SJCRH30 (cell line): Measurements from ENCODE around the gene GRB10. TPM values are rescaled to one million over a fixed set of nuclear protein-coding genes. Genes with fewer than 3 reads are reported as not detected.
"Not testable (repeated sequence)": the region's sequence is repeated elsewhere in the genome, so short reads cannot be mapped to it uniquely, and the experiment has no call there.

ENCODE experiments used
- DNase-seq, 2 experiments: peaks; one replicate each; pipeline ENCODE4 v3.0.0-alpha.2; 2015 to 2020
- H3K27ac ChIP-seq: fragments of 250-450 bp; sonication (Bioruptor Pico); 2 replicates; pipeline ENCODE4 v1.5.1; 2020; ENCODE audit warnings: mild to moderate bottlenecking, moderate library complexity
- H3K27me3 ChIP-seq: fragments of 250-450 bp; sonication (Bioruptor Pico); 2 replicates; pipeline ENCODE4 v1.5.1; 2020; ENCODE audit warnings: mild to moderate bottlenecking, moderate library complexity
- H3K36me3 ChIP-seq: fragments of 250-450 bp; sonication (Bioruptor Pico); 2 replicates; pipeline ENCODE4 v1.5.1; 2020; ENCODE audit warnings: mild to moderate bottlenecking, moderate library complexity
- H3K4me1 ChIP-seq: fragments of 250-450 bp; sonication (Bioruptor Pico); 2 replicates; pipeline ENCODE4 v1.5.1; 2020; ENCODE audit warnings: mild to moderate bottlenecking, moderate library complexity
- H3K4me3 ChIP-seq: fragments of 250-450 bp; sonication (Bioruptor Pico); 2 replicates; pipeline ENCODE4 v1.5.1; 2020; ENCODE audit warnings: mild to moderate bottlenecking, moderate library complexity
- H3K9me3 ChIP-seq: fragments of 250-450 bp; sonication (Bioruptor Pico); replicated peaks from 2 replicates; pipeline ENCODE4 v1.5.1; 2020; ENCODE audit warnings: mild to moderate bottlenecking, moderate library complexity
- total RNA-seq: library from RNA; depleted of rRNA; stranded (reverse); fragments of >200 nt; shearing (Covaris generic); gene quantifications from 2 replicates; pipeline ENCODE4 v1.2.3, GENCODE V29; 2014

The GRB10 gene
- total RNA-seq, 1 experiment from 2014 or later = 0.95 TPM

- Histone ChIP-seq H3K27ac (no peak overlapping the region), H3K9me3 (no peaks in the 10 kb centered on the region), H3K27me3 (no peaks in the 10 kb centered on the region), H3K4me1 (no peaks in the 10 kb centered on the region), H3K4me3 (no peak overlapping the region), H3K36me3 (no peaks in the 10 kb centered on the region)
- no peak for DNase-seq
These were observed 189.8 kb downstream of the GRB10 start for GRCh38 chr7:50592940-50593339.

DNA sequence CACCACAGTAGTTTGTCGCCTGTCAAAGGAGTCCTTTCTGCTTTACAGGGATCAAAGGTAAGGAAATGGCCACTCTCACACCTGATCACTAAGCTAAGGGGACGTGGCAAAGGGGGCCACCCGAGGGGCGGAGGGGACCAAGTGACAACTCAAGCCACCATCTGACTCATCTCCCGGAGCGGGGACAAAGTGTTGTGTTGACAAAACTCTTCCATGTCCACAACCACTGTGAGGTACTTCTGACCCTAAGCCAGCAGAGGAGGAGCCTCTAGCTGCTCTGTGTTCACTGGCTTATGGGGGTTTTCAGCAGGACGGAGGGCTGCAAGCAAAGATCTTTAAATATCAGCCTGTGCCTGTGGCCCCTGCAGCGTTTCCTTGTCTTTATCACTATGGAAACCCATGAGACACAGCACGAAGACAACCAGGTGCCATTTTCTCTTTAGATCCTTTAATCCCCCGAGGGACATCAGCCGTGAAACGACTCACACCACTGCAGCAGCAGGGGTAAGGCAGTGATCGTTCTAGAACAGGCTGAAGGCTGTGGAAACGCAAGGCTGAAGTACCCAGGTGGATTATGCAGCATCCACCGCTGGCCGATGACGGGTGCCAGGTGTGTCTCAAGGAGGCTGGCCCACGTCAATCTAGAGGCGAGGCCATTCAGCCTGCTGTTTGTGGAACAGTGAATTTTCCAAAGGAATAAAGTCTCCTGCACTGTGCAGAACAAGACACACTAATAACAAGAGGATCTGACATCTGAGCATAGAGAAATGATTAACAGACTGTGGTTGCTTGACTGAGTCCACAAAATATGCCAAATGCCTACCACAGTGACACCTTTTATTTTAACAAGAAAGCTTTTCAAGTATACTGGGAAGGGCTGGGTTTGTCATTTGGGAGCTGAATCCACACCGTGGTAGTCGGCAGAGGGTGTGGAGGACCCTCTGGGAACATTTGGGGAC is 190.9 kb downstream of the GRB10 start:
- Histone ChIP-seq H3K9me3 (no peaks in the 10 kb centered on the region), H3K27ac (no peak overlapping the region), H3K4me1 (no peaks in the 10 kb centered on the region), H3K27me3 (no peaks in the 10 kb centered on the region), H3K4me3 (no peak overlapping the region), H3K36me3 (no peaks in the 10 kb centered on the region)
- DNase-seq = no peak

DNA sequence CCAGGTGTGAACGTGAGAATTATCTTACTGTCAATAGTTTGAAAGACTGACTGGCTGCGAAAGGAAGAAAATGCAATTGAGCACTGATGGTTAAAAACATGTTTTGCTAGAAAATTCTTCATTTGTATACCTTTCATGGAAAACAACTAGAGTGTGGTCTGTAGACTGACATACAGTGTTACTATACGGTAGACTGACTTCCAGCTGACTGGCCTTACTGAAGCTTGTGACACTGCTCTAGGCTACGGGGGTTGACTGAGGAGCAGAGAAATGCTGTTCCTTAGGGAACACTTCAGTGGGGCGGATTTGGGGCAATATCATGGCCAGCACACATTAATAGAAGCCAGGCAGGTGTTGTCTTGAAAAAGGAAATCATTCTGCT is 191.6 kb downstream of the GRB10 start:
- H3K36me3 ChIP-seq = no peaks in the 10 kb centered on the region
- no peaks in the 10 kb centered on the region for H3K27me3 ChIP-seq
- H3K27ac ChIP-seq = no peak overlapping the region
- no peaks in the 10 kb centered on the region for H3K9me3 ChIP-seq
- H3K4me1 ChIP-seq = no peaks in the 10 kb centered on the region
- DNase-seq = no peak
- H3K4me3 ChIP-seq = no peak overlapping the region

GRCh38 chr7:50590535-50590934 is 192.2 kb downstream of the GRB10 start:
- no peaks in the 10 kb centered on the region for H3K4me1 ChIP-seq

DNA sequence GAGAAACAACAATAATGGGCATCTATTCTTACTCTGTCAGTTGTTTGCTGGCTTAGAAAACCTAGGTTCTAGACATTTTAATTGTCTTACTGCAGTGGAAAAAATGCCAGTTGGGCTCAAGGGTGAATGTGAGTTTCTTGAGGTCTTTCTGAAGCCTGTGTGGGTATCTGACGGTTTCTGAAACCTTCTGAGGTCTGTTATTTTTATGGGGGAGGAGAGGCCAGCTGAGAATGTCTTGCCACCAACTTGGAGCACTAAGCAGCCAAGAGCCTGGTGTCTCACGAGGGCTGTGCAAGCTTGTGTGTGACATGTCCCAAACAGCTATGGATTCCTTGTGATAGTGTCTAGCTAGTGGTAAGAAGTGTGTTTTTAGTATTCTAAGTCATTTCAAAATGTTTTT is 193.3 kb downstream of the GRB10 start:
- Histone ChIP-seq H3K27me3 (no peaks in the 10 kb centered on the region), H3K9me3 (no peaks in the 10 kb centered on the region), H3K27ac (no peak overlapping the region), H3K4me1 (no peaks in the 10 kb centered on the region), H3K4me3 (no peak overlapping the region), H3K36me3 (no peaks in the 10 kb centered on the region)
- no peak for DNase-seq

More at GRCh38 chr7:50590535-50590934, 192.2 kb downstream of the GRB10 start:
- no peak overlapping the region for H3K4me3 ChIP-seq
- H3K27ac ChIP-seq = no peak overlapping the region
- no peaks in the 10 kb centered on the region for H3K36me3 ChIP-seq
- no peaks in the 10 kb centered on the region for H3K9me3 ChIP-seq
- H3K27me3 ChIP-seq = no peaks in the 10 kb centered on the region
- no peak for DNase-seq

- Histone ChIP-seq H3K27ac (no peak overlapping the region), H3K9me3 (no peaks in the 10 kb centered on the region), H3K36me3 (no peaks in the 10 kb centered on the region), H3K4me3 (no peak overlapping the region), H3K27me3 (no peaks in the 10 kb centered on the region), H3K4me1 (no peaks in the 10 kb centered on the region)
- DNase-seq = no peak
These were observed 193.8 kb downstream of the GRB10 start for GRCh38 chr7:50588937-50589336.

GRCh38 chr7:50587737-50588136 is 195.0 kb downstream of the GRB10 start:
- no peak for DNase-seq
- Histone ChIP-seq H3K27me3 (no peaks in the 10 kb centered on the region), H3K4me3 (no peak overlapping the region), H3K9me3 (no peaks in the 10 kb centered on the region), H3K27ac (no peak overlapping the region), H3K4me1 (no peaks in the 10 kb centered on the region), H3K36me3 (no peaks in the 10 kb centered on the region)

DNA sequence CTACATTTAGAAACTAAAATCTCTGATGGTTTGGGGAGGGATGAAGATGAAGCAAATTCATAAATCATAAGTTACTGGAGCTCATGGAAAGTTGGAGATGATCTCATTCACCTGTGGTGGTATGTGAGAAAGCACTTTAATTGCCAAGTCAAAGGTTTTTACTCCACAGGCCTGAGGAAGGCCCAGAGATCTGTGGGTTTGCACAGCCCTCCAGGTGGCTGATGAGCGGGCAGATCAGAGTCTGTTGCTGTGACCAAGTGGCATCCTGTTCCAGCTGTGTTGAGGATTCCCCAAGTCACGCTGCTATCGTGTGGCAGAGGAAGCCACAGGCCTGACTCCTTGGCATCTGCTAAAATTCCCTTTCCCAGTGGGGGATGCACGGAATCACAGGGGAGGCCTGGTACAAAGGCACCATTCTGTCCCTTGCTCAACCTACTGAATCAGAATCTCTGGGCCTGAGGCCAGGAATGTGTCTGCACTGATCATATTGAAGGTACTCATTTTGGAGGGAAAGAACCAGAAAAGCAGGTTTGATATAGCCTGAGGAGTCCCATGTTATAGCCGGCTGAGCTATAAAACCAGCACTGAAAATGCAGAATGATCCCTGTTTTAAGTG is 197.8 kb downstream of the GRB10 start:
- Histone ChIP-seq H3K4me3 (no peak overlapping the region), H3K36me3 (no peaks in the 10 kb centered on the region), H3K27me3 (no peaks in the 10 kb centered on the region), H3K9me3 (no peaks in the 10 kb centered on the region), H3K4me1 (no peaks in the 10 kb centered on the region), H3K27ac (no peak overlapping the region)
- DNase-seq = no peak

DNA sequence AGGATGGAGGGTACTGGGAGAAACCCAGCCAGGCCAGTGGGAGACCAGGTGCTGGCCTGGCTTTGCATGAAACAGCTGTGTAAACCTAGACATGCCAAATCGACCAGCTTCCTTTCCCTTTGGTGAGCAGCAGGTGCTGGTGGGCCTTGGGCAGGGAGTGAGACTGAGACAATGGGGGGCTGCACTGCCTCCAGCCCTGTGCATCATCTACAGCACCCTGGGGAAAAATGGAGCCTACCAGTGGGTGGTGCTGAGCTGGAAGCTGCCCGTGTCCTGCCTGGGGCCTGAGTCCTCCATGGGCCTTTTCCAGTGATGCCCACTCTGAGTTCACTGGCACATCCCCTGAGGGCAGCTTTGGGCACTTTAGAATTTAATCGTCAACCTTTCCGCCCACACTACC is 198.3 kb downstream of the GRB10 start:
- H3K36me3 ChIP-seq = no peaks in the 10 kb centered on the region
- H3K27me3 ChIP-seq = no peaks in the 10 kb centered on the region
- no peak for DNase-seq
- no peak overlapping the region for H3K4me3 ChIP-seq
- no peak overlapping the region for H3K27ac ChIP-seq
- no peaks in the 10 kb centered on the region for H3K4me1 ChIP-seq
- H3K9me3 ChIP-seq = no peaks in the 10 kb centered on the region

- DNase-seq, H3K27ac ChIP-seq: not testable (repeated sequence)
These were observed 199.4 kb downstream of the GRB10 start for GRCh38 chr7:50583295-50583694.

DNA sequence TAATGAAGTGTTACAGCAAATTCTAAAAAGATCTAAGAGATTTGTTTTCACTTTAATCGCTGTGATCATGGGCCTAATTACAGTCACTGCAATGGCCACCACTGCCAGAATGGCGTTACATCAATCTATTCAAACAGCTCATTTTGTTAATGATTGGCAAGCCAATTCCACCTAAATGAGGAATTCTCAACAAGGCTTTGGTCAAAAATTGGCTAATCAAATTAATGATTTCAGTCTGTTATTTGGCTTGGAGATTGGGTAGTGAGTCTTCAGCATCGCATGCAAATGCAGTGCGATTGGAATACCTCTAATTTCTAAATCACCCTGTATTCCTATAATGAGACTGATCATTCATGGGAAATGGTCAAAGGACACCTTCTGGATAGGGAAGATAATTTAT is 200.4 kb downstream of the GRB10 start:
- not testable (repeated sequence) for H3K27ac ChIP-seq, H3K27me3 ChIP-seq, DNase-seq, H3K4me1 ChIP-seq, H3K36me3 ChIP-seq, H3K4me3 ChIP-seq, H3K9me3 ChIP-seq

More at GRCh38 chr7:50583295-50583694, 199.4 kb downstream of the GRB10 start:
- H3K27me3 ChIP-seq, H3K4me3 ChIP-seq, H3K4me1 ChIP-seq, H3K9me3 ChIP-seq, H3K36me3 ChIP-seq: not testable (repeated sequence)

- not testable (repeated sequence) for DNase-seq, H3K27me3 ChIP-seq, H3K27ac ChIP-seq, H3K9me3 ChIP-seq, H3K4me3 ChIP-seq, H3K36me3 ChIP-seq, H3K4me1 ChIP-seq
These were observed 202.0 kb downstream of the GRB10 start for GRCh38 chr7:50580666-50581065.

GRCh38 chr7:50580057-50580456 is 202.6 kb downstream of the GRB10 start:
- Histone ChIP-seq H3K27ac (no peak overlapping the region), H3K9me3 (no peaks in the 10 kb centered on the region), H3K36me3 (no peaks in the 10 kb centered on the region), H3K4me1 (no peaks in the 10 kb centered on the region), H3K27me3 (no peaks in the 10 kb centered on the region), H3K4me3 (no peak overlapping the region)
- DNase-seq = no peak

GRCh38 chr7:50578105-50578504 is 204.6 kb downstream of the GRB10 start:
- H3K4me3 ChIP-seq, H3K27me3 ChIP-seq, H3K9me3 ChIP-seq, H3K36me3 ChIP-seq, H3K27ac ChIP-seq, H3K4me1 ChIP-seq, DNase-seq: not testable (repeated sequence)

DNA sequence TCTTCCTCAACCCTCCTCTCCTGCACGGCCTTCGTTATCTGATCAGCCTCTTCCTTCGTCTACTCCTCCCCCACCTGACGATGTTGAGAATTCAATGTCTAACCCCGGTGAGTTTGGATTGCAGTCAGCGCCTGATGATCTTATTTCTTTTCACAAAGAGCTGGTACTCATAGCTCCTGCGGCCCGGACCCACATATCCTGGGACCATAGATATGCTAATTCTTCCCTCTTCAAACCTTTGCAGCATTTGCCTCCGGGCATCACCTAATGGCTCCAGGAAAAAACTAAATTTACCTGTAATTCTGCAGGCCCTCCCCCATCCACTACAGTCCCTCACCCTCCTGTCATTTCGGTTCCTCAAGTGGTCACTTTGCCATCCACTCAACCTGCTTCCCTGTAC is 205.1 kb downstream of the GRB10 start:
- Histone ChIP-seq H3K9me3 (no peaks in the 10 kb centered on the region), H3K4me1 (no peaks in the 10 kb centered on the region), H3K36me3 (no peaks in the 10 kb centered on the region), H3K4me3 (no peak overlapping the region), H3K27me3 (no peaks in the 10 kb centered on the region), H3K27ac (no peak overlapping the region)
- no peak for DNase-seq

- H3K36me3 ChIP-seq, H3K9me3 ChIP-seq, H3K4me1 ChIP-seq, H3K27ac ChIP-seq, H3K4me3 ChIP-seq, H3K27me3 ChIP-seq, DNase-seq: not testable (repeated sequence)
These were observed 206.3 kb downstream of the GRB10 start for GRCh38 chr7:50576388-50576787.
